Cardiac fibroblast (primary cell): Measurements from ENCODE around the gene ATF6B.

Source experiments
- DNase-seq, 2 donors: peaks; one replicate each; pipeline versions ENCODE4 v3.0.0 to v3.0.0-alpha.2; 2010; ENCODE audit warnings: low read depth in 2 of 2
- H3K4me3 ChIP-seq, 2 donors: replicated peaks in 1 of 2; 1 replicate in 1 of 2; 2 replicates in 1 of 2; pipeline ENCODE4 v1.5.1; 2011; ENCODE audit warnings: low read depth in 2 of 2, low read length in 2 of 2, mild to moderate bottlenecking in 2 of 2, moderate library complexity in 1 of 2
- CTCF ChIP-seq: IDR thresholded peaks from one replicate; pipeline ENCODE4 v1.5.1; 2011; ENCODE audit warnings: low read depth, mild to moderate bottlenecking, low read length, inconsistent platforms

The ATF6B gene

GRCh38 chr6:32086661-32087573 is 41.1 kb downstream of the ATF6B start:
- no peak overlapping the region for H3K4me3 ChIP-seq
- TF ChIP-seq CTCF: no peak
- DNase-seq: peak; percentile 46 to 74

- TF ChIP-seq CTCF: no peak
- no peak overlapping the region for H3K4me3 ChIP-seq
- DNase-seq: no peak
Observed at GRCh38 chr6:32085759-32086459, 42.1 kb downstream of the ATF6B start.

GRCh38 chr6:32084780-32085179 is 43.3 kb downstream of the ATF6B start:
- no peak for DNase-seq
- H3K4me3 ChIP-seq: no peak overlapping the region
- TF ChIP-seq CTCF: no peak

GRCh38 chr6:32083812-32084768 is 44.0 kb downstream of the ATF6B start:
- no peak for TF ChIP-seq CTCF
- H3K4me3 ChIP-seq: no peak overlapping the region
- no peak for DNase-seq

GRCh38 chr6:32082935-32083334 is 45.1 kb downstream of the ATF6B start:
- H3K4me3 ChIP-seq: no peak overlapping the region
- peak; percentile 92 to 95 for DNase-seq
- TF ChIP-seq CTCF: no peak

GRCh38 chr6:32082478-32082877 is 45.6 kb downstream of the ATF6B start:
- H3K4me3 ChIP-seq: no peak overlapping the region
- TF ChIP-seq CTCF: no peak
- DNase-seq: no peak
